Adipocyte (in vitro differentiated cells): ENCODE measurements around the gene SFXN5.

Experiments
- DNase-seq: peaks from one replicate; pipeline ENCODE4 v3.0.0-alpha.2; 2015; ENCODE audit warnings: low read depth
- H3K27me3 ChIP-seq: replicated peaks from 2 replicates; pipeline ENCODE4 v1.7.0; 2013; ENCODE audit warnings: mild to moderate bottlenecking, low read length, moderate library complexity; ENCODE audit not compliant: control insufficient read depth, insufficient read depth
- H3K36me3 ChIP-seq: 2 replicates; pipeline ENCODE4 v1.7.0; 2013; ENCODE audit warnings: low read length, mild to moderate bottlenecking, moderate library complexity; ENCODE audit not compliant: control insufficient read depth, insufficient read depth, severe bottlenecking
- H3K4me1 ChIP-seq: 2 replicates; pipeline ENCODE4 v1.7.0; 2013; ENCODE audit warnings: mild to moderate bottlenecking, low read length, moderate library complexity; ENCODE audit not compliant: control insufficient read depth, insufficient read depth
- H3K4me3 ChIP-seq: 2 replicates; pipeline ENCODE4 v1.7.0; 2013; ENCODE audit warnings: mild to moderate bottlenecking, low read length, moderate library complexity
- H3K9ac ChIP-seq: 2 replicates; pipeline ENCODE4 v1.7.0; 2013; ENCODE audit warnings: mild to moderate bottlenecking, low read length, moderate library complexity
- H3K9me3 ChIP-seq: 2 replicates; pipeline ENCODE4 v1.7.0; 2013; ENCODE audit warnings: mild to moderate bottlenecking, low read length, moderate library complexity; ENCODE audit not compliant: control insufficient read depth

SFXN5 gene

GRCh38 chr2:73083886-73084800 lies 12.6 kb upstream of the SFXN5 start:
- H3K36me3 ChIP-seq, result peaks cover 56% of the 10 kb centered on the region
- H3K27me3 ChIP-seq, result no peaks in the 10 kb centered on the region
- H3K9me3 ChIP-seq, result no peaks in the 10 kb centered on the region
- DNase-seq, result no peak
- H3K4me1 ChIP-seq, result peaks cover 5% of the 10 kb centered on the region
- H3K4me3 ChIP-seq, result no peak overlapping the region
- H3K9ac ChIP-seq, result no peak overlapping the region

- Histone ChIP-seq H3K9ac (no peak overlapping the region), H3K36me3 (peaks cover 46% of the 10 kb centered on the region)
- DNase-seq, result no peak
Measured at GRCh38 chr2:73082523-73083410, 11.3 kb upstream of the SFXN5 start.

GRCh38 chr2:73081181-73081671 lies 9.7 kb upstream of the SFXN5 start:
- Histone ChIP-seq H3K36me3 (peaks cover 35% of the 10 kb centered on the region), H3K4me1 (no peaks in the 10 kb centered on the region), H3K4me3 (no peak overlapping the region), H3K9ac (no peak overlapping the region), H3K9me3 (no peaks in the 10 kb centered on the region), H3K27me3 (no peaks in the 10 kb centered on the region)
- no peak for DNase-seq

More at GRCh38 chr2:73082523-73083410, 11.3 kb upstream of the SFXN5 start:
- Histone ChIP-seq H3K4me1 (no peaks in the 10 kb centered on the region), H3K4me3 (no peak overlapping the region), H3K9me3 (no peaks in the 10 kb centered on the region), H3K27me3 (no peaks in the 10 kb centered on the region)

GRCh38 chr2:73080321-73081131 lies 9.0 kb upstream of the SFXN5 start:
- DNase-seq, result no peak
- H3K4me3 ChIP-seq, result no peak overlapping the region
- H3K9ac ChIP-seq, result no peak overlapping the region
- no peaks in the 10 kb centered on the region for H3K27me3 ChIP-seq
- H3K36me3 ChIP-seq, result peaks cover 33% of the 10 kb centered on the region
- no peaks in the 10 kb centered on the region for H3K4me1 ChIP-seq
- no peaks in the 10 kb centered on the region for H3K9me3 ChIP-seq

GRCh38 chr2:73079636-73080035 lies 8.1 kb upstream of the SFXN5 start:
- Histone ChIP-seq H3K4me3 (no peak overlapping the region), H3K9me3 (no peaks in the 10 kb centered on the region), H3K4me1 (peaks cover 6% of the 10 kb centered on the region), H3K27me3 (no peaks in the 10 kb centered on the region), H3K36me3 (peaks cover 35% of the 10 kb centered on the region), H3K9ac (no peak overlapping the region)
- DNase-seq, result no peak

GRCh38 chr2:73078457-73079411 lies 7.2 kb upstream of the SFXN5 start:
- Histone ChIP-seq H3K27me3 (no peaks in the 10 kb centered on the region), H3K4me3 (no peak overlapping the region)
- DNase-seq, result no peak

GRCh38 chr2:73077424-73077795 lies 5.9 kb upstream of the SFXN5 start:
- peaks cover 6% of the 10 kb centered on the region for H3K4me1 ChIP-seq
- peaks cover 38% of the 10 kb centered on the region for H3K36me3 ChIP-seq
- no peaks in the 10 kb centered on the region for H3K9me3 ChIP-seq
- no peak overlapping the region for H3K4me3 ChIP-seq
- DNase-seq, result no peak
- H3K27me3 ChIP-seq, result no peaks in the 10 kb centered on the region
- H3K9ac ChIP-seq, result no peak overlapping the region

More at GRCh38 chr2:73078457-73079411, 7.2 kb upstream of the SFXN5 start:
- H3K9ac ChIP-seq, result no peak overlapping the region
- H3K4me1 ChIP-seq, result peaks cover 6% of the 10 kb centered on the region
- H3K36me3 ChIP-seq, result peaks cover 31% of the 10 kb centered on the region
- no peaks in the 10 kb centered on the region for H3K9me3 ChIP-seq

- Histone ChIP-seq H3K27me3 (no peaks in the 10 kb centered on the region), H3K9ac (no peak overlapping the region), H3K9me3 (no peaks in the 10 kb centered on the region), H3K4me3 (no peak overlapping the region), H3K4me1 (peaks cover 11% of the 10 kb centered on the region), H3K36me3 (peaks cover 38% of the 10 kb centered on the region)
- no peak for DNase-seq
Measured at GRCh38 chr2:73076701-73077423, 5.3 kb upstream of the SFXN5 start.

- no peak overlapping the region for H3K4me3 ChIP-seq
- H3K9me3 ChIP-seq, result no peaks in the 10 kb centered on the region
- H3K36me3 ChIP-seq, result peaks cover 38% of the 10 kb centered on the region
- DNase-seq, result no peak
- H3K4me1 ChIP-seq, result peaks cover 12% of the 10 kb centered on the region
- H3K9ac ChIP-seq, result no peak overlapping the region
- H3K27me3 ChIP-seq, result no peaks in the 10 kb centered on the region
Measured at GRCh38 chr2:73075477-73076373, 4.2 kb upstream of the SFXN5 start.
